ENCODE data around the gene CST8.

- no peak for TF ChIP-seq MYC (IDR thresholded peaks at IDR 0.05; ENCODE audit: low read depth, low read length)
- TF ChIP-seq CTCF (IDR thresholded peaks at IDR 0.05; ENCODE audit: low read depth, low read length) = no peak
- no peak for TF ChIP-seq POLR2A (IDR thresholded peaks at IDR 0.05; ENCODE audit: extremely low read depth, insufficient read length)
Measured at GRCh38 chr20:23510000-23510590, 19.2 kb downstream of the CST8 start.

Data from NB4 (cell line).